Activated naive CD4-positive, alpha-beta T cell treated with anti-CD3 and anti-CD28 coated beads for 36 hours (primary cell): ENCODE results near the gene TGM2. TPM values are rescaled to one million over a fixed set of nuclear protein-coding genes. Genes with fewer than 3 reads are reported as not detected.

ENCODE experiments used
- CTCF ChIA-PET: fragments of 350-600 bp; sonication (Branson Sonifier 250); formaldehyde crosslinking; loops from one replicate; lab custom pipeline; 2021; ENCODE audit warnings: antibody characterized with exemption; lab: Charles Lee
- DNase-seq: peaks from one replicate; pipeline ENCODE4 v3.0.0-alpha.2; 2020
- H3K27ac Mint-ChIP-seq: one replicate; pipeline ENCODE4 v1.8.0; 2021; ENCODE audit warnings: mild to moderate bottlenecking, mixed read lengths
- H3K27me3 Mint-ChIP-seq: one replicate; pipeline ENCODE4 v1.8.0; 2021; ENCODE audit warnings: low read depth, mixed read lengths
- H3K36me3 Mint-ChIP-seq: one replicate; pipeline ENCODE4 v1.8.0; 2021; ENCODE audit warnings: low read depth, mixed read lengths
- H3K4me1 Mint-ChIP-seq: one replicate; pipeline ENCODE4 v1.8.0; 2021; ENCODE audit warnings: low read depth, mixed read lengths
- H3K4me3 Mint-ChIP-seq: one replicate; pipeline ENCODE4 v1.8.0; 2021; ENCODE audit warnings: mild to moderate bottlenecking, moderate library complexity, mixed read lengths
- H3K9me3 Mint-ChIP-seq: one replicate; pipeline ENCODE4 v1.8.0; 2021; ENCODE audit warnings: mixed read lengths
- intact Hi-C: fragments of 100-400 bp; cut with micrococcal nuclease; formaldehyde crosslinking; loops from one replicate; pipeline ENCODE4 v1.15.1; 2023
- total RNA-seq, 2 experiments: library from RNA; stranded (reverse); gene quantifications; one replicate each; pipeline ENCODE4 v1.2.3, GENCODE V29; 2021

Gene TGM2
- total RNA-seq, 2 experiments from 2014 or later: not detected

GRCh38 chr20:38144598-38144973, 20.5 kb downstream of the TGM2 start:
- CTCF ChIA-PET: interaction anchor here (1.0 kb wide), 1 partner anchor 76 kb away, joined by 3 read pairs; no protein-coding TSS in a partner anchor
- DNase-seq: no peak
- H3K27me3 Mint-ChIP-seq: peaks cover 6% of the 10 kb centered on the region
- no peak overlapping the region for H3K27ac Mint-ChIP-seq
- no peak overlapping the region for H3K4me3 Mint-ChIP-seq
- no peaks in the 10 kb centered on the region for H3K9me3 Mint-ChIP-seq
- H3K4me1 Mint-ChIP-seq: no peaks in the 10 kb centered on the region
- intact Hi-C loops: no loop called here
- H3K36me3 Mint-ChIP-seq: no peaks in the 10 kb centered on the region

GRCh38 chr20:38143646-38144554, 21.2 kb downstream of the TGM2 start:
- CTCF ChIA-PET: interaction anchor here (1.0 kb wide), 1 partner anchor 77 kb away, joined by 3 read pairs; no protein-coding TSS in a partner anchor
- intact Hi-C loops: no loop called here
- no peak for DNase-seq
- H3K4me1 Mint-ChIP-seq: no peaks in the 10 kb centered on the region
- no peak overlapping the region for H3K4me3 Mint-ChIP-seq
- peaks cover 4% of the 10 kb centered on the region for H3K27me3 Mint-ChIP-seq
- no peaks in the 10 kb centered on the region for H3K36me3 Mint-ChIP-seq
- no peak overlapping the region for H3K27ac Mint-ChIP-seq
- H3K9me3 Mint-ChIP-seq: no peaks in the 10 kb centered on the region

DNA sequence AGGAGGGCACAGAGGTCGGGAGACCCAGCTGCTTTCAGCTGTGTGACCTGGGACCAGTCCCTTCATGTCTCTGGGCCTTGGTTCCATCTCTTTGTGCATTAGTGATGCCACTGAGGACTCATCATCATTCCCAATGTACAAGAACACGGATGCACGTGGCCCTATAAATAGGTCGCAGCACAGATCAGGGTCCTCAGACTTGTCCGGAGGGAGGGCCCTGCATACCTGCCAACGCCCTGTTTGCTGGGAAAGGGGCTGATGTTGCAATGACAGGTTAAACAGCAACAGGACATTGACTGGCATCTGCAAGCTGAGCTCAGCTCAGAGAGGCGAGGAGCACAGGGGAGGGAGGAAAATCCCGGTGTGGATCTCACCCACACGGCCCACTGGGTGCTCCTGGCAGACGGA, 21.8 kb downstream of the TGM2 start:
- H3K4me3 Mint-ChIP-seq: no peak overlapping the region
- CTCF ChIA-PET: no interaction called here
- no peaks in the 10 kb centered on the region for H3K4me1 Mint-ChIP-seq
- no peaks in the 10 kb centered on the region for H3K36me3 Mint-ChIP-seq
- no peak overlapping the region for H3K27ac Mint-ChIP-seq
- intact Hi-C loops: no loop called here
- H3K9me3 Mint-ChIP-seq: no peaks in the 10 kb centered on the region
- no peak for DNase-seq
- H3K27me3 Mint-ChIP-seq: no peaks in the 10 kb centered on the region

DNA sequence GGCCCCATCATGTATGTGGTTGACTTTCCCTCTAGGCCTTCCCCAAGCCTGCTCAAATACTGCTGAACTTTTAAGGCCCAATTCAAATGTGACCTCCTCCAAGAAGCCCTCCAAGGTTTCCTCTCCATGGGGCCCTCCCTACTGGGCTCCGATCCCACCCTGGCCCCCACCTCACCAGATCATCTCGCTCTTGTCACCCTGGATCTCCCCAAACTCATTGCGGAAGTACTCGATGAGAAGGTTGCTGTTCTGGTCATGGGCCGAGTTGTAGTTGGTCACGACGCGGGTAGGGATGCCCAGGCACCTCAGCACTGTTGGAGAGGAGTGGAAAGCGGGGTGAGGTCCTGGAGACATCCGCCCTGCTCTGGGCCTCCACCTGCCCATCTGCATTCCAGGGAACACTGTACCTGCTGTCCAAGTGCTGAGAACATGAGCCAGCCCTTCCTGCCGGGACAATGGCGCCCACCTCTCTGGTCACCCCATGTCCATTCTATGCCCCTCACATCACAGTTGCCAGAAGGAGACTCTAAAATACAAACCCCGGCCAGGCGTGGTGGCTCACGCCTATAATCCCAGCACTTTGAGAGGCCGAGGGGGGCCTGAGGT, 23.1 kb downstream of the TGM2 start:
- Mint-ChIP-seq H3K27me3 (no peaks in the 10 kb centered on the region), H3K9me3 (no peaks in the 10 kb centered on the region), H3K36me3 (no peaks in the 10 kb centered on the region), H3K4me1 (no peaks in the 10 kb centered on the region), H3K4me3 (no peak overlapping the region), H3K27ac (no peak overlapping the region)
- DNase-seq: no peak
- intact Hi-C loops: no loop called here
- CTCF ChIA-PET: no interaction called here

- no peaks in the 10 kb centered on the region for H3K27me3 Mint-ChIP-seq
- no peaks in the 10 kb centered on the region for H3K4me1 Mint-ChIP-seq
- intact Hi-C loops: no loop called here
- no peak overlapping the region for H3K27ac Mint-ChIP-seq
- CTCF ChIA-PET: no interaction called here
- DNase-seq: no peak
- H3K9me3 Mint-ChIP-seq: no peaks in the 10 kb centered on the region
- H3K4me3 Mint-ChIP-seq: no peak overlapping the region
- H3K36me3 Mint-ChIP-seq: no peaks in the 10 kb centered on the region
Observed at GRCh38 chr20:38141204-38141888, 23.7 kb downstream of the TGM2 start.

DNA sequence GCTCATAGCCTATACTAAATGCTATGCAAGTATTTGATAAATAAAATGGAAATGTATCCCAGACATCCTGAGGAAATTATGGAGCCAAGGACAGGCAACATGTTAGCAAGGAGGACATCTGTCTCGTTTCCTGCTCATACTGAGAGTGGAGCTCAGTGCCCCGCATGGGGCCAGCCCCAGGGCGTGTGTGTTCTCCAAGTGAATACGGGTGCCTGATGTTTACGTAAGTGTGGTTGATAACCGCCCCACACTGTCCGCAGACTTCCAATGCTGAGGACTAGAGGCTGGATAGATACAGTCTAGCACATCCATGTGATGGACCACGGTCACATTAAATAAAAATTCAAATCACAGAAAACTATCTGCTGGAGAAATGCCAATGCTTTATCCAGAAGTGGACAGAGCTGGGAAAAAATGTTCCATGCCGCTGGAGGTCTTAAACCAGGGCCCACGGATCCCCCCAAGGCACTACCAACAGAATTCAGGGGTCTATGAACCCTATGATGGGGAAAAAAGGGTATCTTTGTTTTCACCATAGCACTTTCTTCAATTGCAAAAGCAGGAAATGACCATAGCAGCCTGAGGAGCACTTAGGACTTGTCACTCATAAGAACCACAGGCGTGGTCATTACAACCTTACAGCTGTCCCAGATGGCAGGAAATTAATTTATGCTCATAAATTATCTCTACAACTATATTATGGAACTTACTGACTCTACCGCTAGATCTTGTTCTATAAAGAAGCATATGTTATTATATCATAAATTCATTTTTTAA, 24.9 kb downstream of the TGM2 start:
- CTCF ChIA-PET: no interaction called here
- no peak for DNase-seq
- Mint-ChIP-seq H3K36me3 (no peaks in the 10 kb centered on the region), H3K4me3 (no peak overlapping the region), H3K27ac (no peak overlapping the region), H3K4me1 (no peaks in the 10 kb centered on the region), H3K9me3 (no peaks in the 10 kb centered on the region), H3K27me3 (no peaks in the 10 kb centered on the region)
- intact Hi-C loops: no loop called here

- H3K9me3 Mint-ChIP-seq: no peaks in the 10 kb centered on the region
- H3K27ac Mint-ChIP-seq: no peak overlapping the region
- no peak for DNase-seq
- intact Hi-C loops: no loop called here
- CTCF ChIA-PET: no interaction called here
- no peaks in the 10 kb centered on the region for H3K27me3 Mint-ChIP-seq
- no peak overlapping the region for H3K4me3 Mint-ChIP-seq
- peaks cover 2% of the 10 kb centered on the region for H3K4me1 Mint-ChIP-seq
- H3K36me3 Mint-ChIP-seq: no peaks in the 10 kb centered on the region
Observed at GRCh38 chr20:38139156-38139912, 25.7 kb downstream of the TGM2 start.

- Mint-ChIP-seq H3K27ac (no peak overlapping the region), H3K4me3 (no peak overlapping the region)
- intact Hi-C loops: no loop called here
Observed at GRCh38 chr20:38138086-38138778, 26.8 kb downstream of the TGM2 start.

GRCh38 chr20:38137441-38138037, 27.5 kb downstream of the TGM2 start:
- CTCF ChIA-PET: no interaction called here
- Mint-ChIP-seq H3K9me3 (no peaks in the 10 kb centered on the region), H3K36me3 (no peaks in the 10 kb centered on the region), H3K27me3 (no peaks in the 10 kb centered on the region), H3K4me3 (no peak overlapping the region), H3K27ac (no peak overlapping the region), H3K4me1 (peaks cover 2% of the 10 kb centered on the region)
- intact Hi-C loops: no loop called here
- DNase-seq: no peak

More at GRCh38 chr20:38138086-38138778, 26.8 kb downstream of the TGM2 start:
- Mint-ChIP-seq H3K27me3 (no peaks in the 10 kb centered on the region), H3K36me3 (no peaks in the 10 kb centered on the region), H3K9me3 (no peaks in the 10 kb centered on the region), H3K4me1 (peaks cover 2% of the 10 kb centered on the region)
- CTCF ChIA-PET: no interaction called here
- DNase-seq: no peak

- no peak overlapping the region for H3K27ac Mint-ChIP-seq
- intact Hi-C loops: no loop called here
- peaks cover 2% of the 10 kb centered on the region for H3K4me1 Mint-ChIP-seq
- H3K4me3 Mint-ChIP-seq: no peak overlapping the region
- no peak for DNase-seq
- no peaks in the 10 kb centered on the region for H3K9me3 Mint-ChIP-seq
- no peaks in the 10 kb centered on the region for H3K36me3 Mint-ChIP-seq
- no peaks in the 10 kb centered on the region for H3K27me3 Mint-ChIP-seq
- CTCF ChIA-PET: no interaction called here
Observed at GRCh38 chr20:38136421-38137245, 28.4 kb downstream of the TGM2 start.
